ENCODE measurements around the gene F12. TPM values are rescaled to one million over a fixed set of nuclear protein-coding genes. Genes with fewer than 3 reads are reported as not detected.

The F12 gene
- total RNA-seq, 1 experiment from 2014 or later: 10.0 TPM

DNA sequence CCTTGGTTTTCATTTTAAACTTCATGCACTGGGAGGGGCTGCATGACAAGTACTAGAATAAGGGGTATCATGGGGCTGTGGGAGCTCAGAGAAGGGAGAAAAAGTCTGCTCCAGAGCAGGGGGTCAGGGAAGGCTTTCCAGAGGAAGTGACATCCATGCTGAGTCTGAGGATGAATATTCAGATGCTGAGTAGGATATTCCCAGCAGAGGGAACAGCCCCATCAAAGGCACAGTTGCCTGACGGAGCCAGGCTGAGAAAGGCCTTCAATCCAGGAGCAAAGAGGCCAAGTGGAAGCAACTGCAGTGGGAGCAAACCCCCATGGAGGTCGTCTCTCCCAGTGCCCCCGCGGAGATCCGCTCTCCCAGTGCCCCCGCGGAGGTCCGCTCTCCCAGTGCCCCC, 13.3 kb downstream of the F12 start:
- H3K4me3 Mint-ChIP-seq: no peak overlapping the region

DNA sequence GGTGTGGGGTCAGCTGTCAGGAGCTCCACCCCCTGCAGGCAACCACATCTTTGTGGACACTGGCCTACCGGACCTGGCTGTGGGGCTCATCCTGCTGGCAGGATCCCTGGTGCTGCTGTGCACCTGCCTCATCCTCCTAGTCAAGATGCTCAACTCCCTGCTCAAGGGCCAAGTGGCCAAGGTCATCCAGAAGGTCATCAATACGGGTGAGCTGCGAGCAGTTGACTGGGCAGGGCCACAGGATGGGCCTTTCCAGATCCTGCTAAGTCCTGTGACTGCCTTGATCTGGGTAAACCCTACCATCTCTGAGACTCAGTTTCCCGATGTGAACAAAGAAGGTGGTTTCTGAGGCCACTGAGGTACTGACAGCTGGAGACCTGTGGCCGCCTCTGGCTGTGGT, 15.4 kb downstream of the F12 start:
- H3K9me3 Mint-ChIP-seq: no peaks in the 10 kb centered on the region
- ChIA-PET POLR2A (interaction anchor here (0.6 to 1.5 kb wide), 3 partner anchors 9 to 64 kb away, joined by 3 to 6 read pairs (median 4); no protein-coding TSS in a partner anchor), CTCF (interaction anchor here (0.6 to 9.6 kb wide), 7 partner anchors 9 to 167 kb away, joined by 3 to 216 read pairs (median 5); partner anchors contain the start of gene PFN3)
- H3K27me3 Mint-ChIP-seq (ENCODE audit: low read depth): peaks cover 20% of the 10 kb centered on the region
- TF ChIP-seq CREM (CRISPR knock-in tag; IDR thresholded peaks at IDR 0.05) (no peak), ELF4 (CRISPR knock-in tag; IDR thresholded peaks at IDR 0.05; ENCODE audit: low read depth) (no peak), ZNF232 (CRISPR knock-in tag; IDR thresholded peaks at IDR 0.05) (no peak), MXD4 (CRISPR knock-in tag; IDR thresholded peaks at IDR 0.05; ENCODE audit: borderline replicate concordance) (no peak), ATF1 (CRISPR knock-in tag; IDR thresholded peaks at IDR 0.05) (no peak), KAT7 (CRISPR knock-in tag; IDR thresholded peaks at IDR 0.05; ENCODE audit: borderline replicate concordance) (no peak), FOXK1 (CRISPR knock-in tag; IDR thresholded peaks at IDR 0.05) (no peak), GRHL2 (CRISPR knock-in tag; IDR thresholded peaks at IDR 0.05; ENCODE audit: insufficient replicate concordance, severe bottlenecking) (no peak), FOXP1 (CRISPR knock-in tag; IDR thresholded peaks at IDR 0.05; ENCODE audit: borderline replicate concordance) (no peak), AFF4 (CRISPR knock-in tag; IDR thresholded peaks at IDR 0.05; ENCODE audit: borderline replicate concordance) (no peak)
- TF ChIP-seq, protein P1, sequence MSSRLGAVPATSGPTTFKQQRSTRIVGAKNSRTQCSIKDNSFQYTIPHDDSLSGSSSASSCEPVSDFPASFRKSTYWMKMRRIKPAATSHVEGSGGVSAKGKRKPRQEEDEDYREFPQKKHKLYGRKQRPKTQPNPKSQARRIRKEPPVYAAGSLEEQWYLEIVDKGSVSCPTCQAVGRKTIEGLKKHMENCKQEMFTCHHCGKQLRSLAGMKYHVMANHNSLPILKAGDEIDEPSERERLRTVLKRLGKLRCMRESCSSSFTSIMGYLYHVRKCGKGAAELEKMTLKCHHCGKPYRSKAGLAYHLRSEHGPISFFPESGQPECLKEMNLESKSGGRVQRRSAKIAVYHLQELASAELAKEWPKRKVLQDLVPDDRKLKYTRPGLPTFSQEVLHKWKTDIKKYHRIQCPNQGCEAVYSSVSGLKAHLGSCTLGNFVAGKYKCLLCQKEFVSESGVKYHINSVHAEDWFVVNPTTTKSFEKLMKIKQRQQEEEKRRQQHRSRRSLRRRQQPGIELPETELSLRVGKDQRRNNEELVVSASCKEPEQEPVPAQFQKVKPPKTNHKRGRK (CRISPR knock-in tag; IDR thresholded peaks at IDR 0.05; ENCODE audit: borderline replicate concordance): no peak
- TF ChIP-seq, protein P2, sequence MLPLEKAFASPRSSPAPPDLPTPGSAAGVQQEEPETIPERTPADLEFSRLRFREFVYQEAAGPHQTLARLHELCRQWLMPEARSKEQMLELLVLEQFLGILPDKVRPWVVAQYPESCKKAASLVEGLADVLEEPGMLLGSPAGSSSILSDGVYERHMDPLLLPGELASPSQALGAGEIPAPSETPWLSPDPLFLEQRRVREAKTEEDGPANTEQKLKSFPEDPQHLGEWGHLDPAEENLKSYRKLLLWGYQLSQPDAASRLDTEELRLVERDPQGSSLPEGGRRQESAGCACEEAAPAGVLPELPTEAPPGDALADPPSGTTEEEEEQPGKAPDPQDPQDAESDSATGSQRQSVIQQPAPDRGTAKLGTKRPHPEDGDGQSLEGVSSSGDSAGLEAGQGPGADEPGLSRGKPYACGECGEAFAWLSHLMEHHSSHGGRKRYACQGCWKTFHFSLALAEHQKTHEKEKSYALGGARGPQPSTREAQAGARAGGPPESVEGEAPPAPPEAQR (CRISPR knock-in tag; IDR thresholded peaks at IDR 0.05): no peak
- TF ChIP-seq, protein P3, sequence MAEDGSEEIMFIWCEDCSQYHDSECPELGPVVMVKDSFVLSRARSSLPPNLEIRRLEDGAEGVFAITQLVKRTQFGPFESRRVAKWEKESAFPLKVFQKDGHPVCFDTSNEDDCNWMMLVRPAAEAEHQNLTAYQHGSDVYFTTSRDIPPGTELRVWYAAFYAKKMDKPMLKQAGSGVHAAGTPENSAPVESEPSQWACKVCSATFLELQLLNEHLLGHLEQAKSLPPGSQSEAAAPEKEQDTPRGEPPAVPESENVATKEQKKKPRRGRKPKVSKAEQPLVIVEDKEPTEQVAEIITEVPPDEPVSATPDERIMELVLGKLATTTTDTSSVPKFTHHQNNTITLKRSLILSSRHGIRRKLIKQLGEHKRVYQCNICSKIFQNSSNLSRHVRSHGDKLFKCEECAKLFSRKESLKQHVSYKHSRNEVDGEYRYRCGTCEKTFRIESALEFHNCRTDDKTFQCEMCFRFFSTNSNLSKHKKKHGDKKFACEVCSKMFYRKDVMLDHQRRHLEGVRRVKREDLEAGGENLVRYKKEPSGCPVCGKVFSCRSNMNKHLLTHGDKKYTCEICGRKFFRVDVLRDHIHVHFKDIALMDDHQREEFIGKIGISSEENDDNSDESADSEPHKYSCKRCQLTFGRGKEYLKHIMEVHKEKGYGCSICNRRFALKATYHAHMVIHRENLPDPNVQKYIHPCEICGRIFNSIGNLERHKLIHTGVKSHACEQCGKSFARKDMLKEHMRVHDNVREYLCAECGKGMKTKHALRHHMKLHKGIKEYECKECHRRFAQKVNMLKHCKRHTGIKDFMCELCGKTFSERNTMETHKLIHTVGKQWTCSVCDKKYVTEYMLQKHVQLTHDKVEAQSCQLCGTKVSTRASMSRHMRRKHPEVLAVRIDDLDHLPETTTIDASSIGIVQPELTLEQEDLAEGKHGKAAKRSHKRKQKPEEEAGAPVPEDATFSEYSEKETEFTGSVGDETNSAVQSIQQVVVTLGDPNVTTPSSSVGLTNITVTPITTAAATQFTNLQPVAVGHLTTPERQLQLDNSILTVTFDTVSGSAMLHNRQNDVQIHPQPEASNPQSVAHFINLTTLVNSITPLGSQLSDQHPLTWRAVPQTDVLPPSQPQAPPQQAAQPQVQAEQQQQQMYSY (CRISPR knock-in tag; IDR thresholded peaks at IDR 0.05): no peak
- DNase-seq (ENCODE audit: low spot score) (no peak), ATAC-seq (no peak)
- H3K36me3 Mint-ChIP-seq: no peaks in the 10 kb centered on the region
- H3K4me3 Mint-ChIP-seq: no peak overlapping the region
- H3K27ac Mint-ChIP-seq: no peak overlapping the region
- peaks cover 36% of the 10 kb centered on the region for H3K4me1 Mint-ChIP-seq

More for the DNA sequence above, 13.3 kb downstream of the F12 start:
- ChIA-PET POLR2A (no interaction called here), CTCF (interaction anchor here (1.9 kb wide), 1 partner anchor 25 kb away, joined by 4 read pairs; no protein-coding TSS in a partner anchor)
- ATAC-seq (peak; percentile 33), DNase-seq (ENCODE audit: low spot score) (no peak)
- H3K27ac Mint-ChIP-seq: no peak overlapping the region
- no peak for TF ChIP-seq NR2C2 (CRISPR knock-in tag; IDR thresholded peaks at IDR 0.05)
- H3K36me3 Mint-ChIP-seq: no peaks in the 10 kb centered on the region
- H3K4me1 Mint-ChIP-seq: peaks cover 23% of the 10 kb centered on the region
- peaks cover 11% of the 10 kb centered on the region for H3K27me3 Mint-ChIP-seq (ENCODE audit: low read depth)
- H3K9me3 Mint-ChIP-seq: no peaks in the 10 kb centered on the region

Data from WTC11 (cell line).